ENCODE data around the gene BFSP1. TPM values are rescaled to one million over a fixed set of nuclear protein-coding genes. Genes with fewer than 3 reads are reported as not detected.

BFSP1 gene
- total and polyA plus RNA-seq, 3 donors from 2014 or later = 7.4 to 11.3 (median 10.7) TPM

DNA sequence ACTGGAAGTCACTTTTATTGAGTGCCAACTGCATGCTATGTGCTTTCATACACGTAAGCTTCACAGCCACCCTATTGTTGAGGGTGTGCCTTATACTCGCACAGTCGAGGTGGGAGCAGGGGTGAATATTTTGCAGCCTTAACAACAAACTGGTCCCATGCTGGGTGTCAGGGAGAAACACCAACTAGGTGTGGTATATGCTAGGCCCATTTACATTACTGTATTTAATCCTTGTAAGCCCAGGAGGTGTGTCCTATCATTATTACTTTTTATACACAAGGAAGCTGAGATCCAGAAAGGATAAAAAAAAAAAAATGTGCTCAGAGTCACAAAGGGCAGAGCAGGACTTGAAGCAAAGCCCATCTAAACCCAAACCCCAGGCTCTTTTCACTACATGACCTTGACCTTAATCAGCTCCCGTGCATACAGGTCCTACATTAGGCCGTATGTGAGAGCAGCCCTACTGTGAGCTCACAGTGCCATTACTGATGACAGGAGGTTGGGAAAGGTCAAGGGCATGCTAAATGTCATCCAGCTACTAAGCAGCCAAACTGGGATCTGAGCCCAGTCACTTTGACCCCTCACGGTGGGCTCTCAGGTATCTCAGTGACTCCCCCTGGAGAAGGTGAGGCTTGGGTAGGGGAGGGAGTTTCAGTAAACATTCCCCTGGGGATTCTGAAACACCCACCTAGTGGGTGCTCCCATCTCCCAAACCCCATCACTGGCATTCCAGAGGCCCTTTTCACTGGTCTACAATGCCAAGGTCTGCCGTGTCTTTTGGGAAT lies 61.7 kb downstream of the BFSP1 start:
- WGBS, 2 donors = 90 to 92% methylated on average over 6 to 7 of the region's 7 CpGs
- intact Hi-C loops (cut with DNase I; ENCODE audit: low total_unique reads) = no loop called here
- TF ChIP-seq, protein P1, sequence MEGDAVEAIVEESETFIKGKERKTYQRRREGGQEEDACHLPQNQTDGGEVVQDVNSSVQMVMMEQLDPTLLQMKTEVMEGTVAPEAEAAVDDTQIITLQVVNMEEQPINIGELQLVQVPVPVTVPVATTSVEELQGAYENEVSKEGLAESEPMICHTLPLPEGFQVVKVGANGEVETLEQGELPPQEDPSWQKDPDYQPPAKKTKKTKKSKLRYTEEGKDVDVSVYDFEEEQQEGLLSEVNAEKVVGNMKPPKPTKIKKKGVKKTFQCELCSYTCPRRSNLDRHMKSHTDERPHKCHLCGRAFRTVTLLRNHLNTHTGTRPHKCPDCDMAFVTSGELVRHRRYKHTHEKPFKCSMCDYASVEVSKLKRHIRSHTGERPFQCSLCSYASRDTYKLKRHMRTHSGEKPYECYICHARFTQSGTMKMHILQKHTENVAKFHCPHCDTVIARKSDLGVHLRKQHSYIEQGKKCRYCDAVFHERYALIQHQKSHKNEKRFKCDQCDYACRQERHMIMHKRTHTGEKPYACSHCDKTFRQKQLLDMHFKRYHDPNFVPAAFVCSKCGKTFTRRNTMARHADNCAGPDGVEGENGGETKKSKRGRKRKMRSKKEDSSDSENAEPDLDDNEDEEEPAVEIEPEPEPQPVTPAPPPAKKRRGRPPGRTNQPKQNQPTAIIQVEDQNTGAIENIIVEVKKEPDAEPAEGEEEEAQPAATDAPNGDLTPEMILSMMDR (IDR thresholded peaks at IDR 0.05) = no peak
- TF ChIP-seq POLR2A (IDR thresholded peaks at IDR 0.05) = no peak

DNA sequence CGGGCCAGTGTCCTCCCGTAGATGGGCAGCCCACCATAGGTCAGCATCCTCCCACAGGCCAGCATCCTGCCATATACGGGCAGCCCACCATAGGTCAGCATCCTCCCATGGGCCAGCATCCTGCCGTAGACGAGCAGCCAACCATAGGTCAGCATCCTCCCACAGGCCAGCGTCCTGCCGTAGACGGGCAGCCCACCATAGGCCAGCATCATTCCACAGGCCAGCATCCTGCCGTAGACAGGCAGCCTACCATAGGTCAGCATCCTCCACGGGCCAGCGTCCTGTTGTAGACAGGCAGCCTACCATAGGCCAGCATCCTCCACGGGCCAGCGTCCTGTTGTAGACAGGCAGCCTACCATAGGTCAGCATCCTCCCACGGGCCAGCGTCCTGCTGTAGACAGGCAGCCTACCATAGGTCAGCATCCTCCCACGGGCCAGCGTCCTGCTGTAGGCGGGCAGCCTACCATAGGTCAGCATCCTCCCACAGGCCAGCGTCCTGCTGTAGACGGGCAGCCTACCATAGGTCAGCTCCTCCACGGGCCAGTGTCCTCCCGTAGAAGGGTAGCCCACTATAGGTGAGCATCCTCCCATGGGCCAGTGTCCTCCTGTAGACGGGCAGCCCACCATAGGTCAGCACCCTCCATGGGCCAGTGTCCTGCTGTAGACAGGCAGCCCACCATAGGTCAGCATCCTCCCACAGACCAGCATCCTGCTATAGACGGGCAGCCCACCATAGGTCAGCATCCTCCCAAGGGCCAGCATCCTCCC lies 62.9 kb downstream of the BFSP1 start:
- intact Hi-C loops (cut with DNase I; ENCODE audit: low total_unique reads) = no loop called here
- H3K27ac ChIP-seq = no peak overlapping the region
- no peak for DNase-seq
- WGBS, 2 donors = 21 to 69% methylated on average over 2 to 17 of the region's 24 CpGs
- H3K4me1 ChIP-seq = no peaks in the 10 kb centered on the region
- no peak overlapping the region for H3K4me3 ChIP-seq
- no peaks in the 10 kb centered on the region for H3K9me3 ChIP-seq
- no peaks in the 10 kb centered on the region for H3K27me3 ChIP-seq
- no peak for TF ChIP-seq POLR2A (IDR thresholded peaks at IDR 0.05)
- TF ChIP-seq, protein P1 (IDR thresholded peaks at IDR 0.05) = no peak
- H3K36me3 ChIP-seq (ENCODE audit: low read depth, missing control alignments) = no peaks in the 10 kb centered on the region

More for the DNA sequence above, 61.7 kb downstream of the BFSP1 start:
- Histone ChIP-seq H3K4me1 (no peaks in the 10 kb centered on the region), H3K27ac (no peak overlapping the region), H3K36me3 (ENCODE audit: low read depth, missing control alignments) (no peaks in the 10 kb centered on the region), H3K9me3 (no peaks in the 10 kb centered on the region), H3K27me3 (no peaks in the 10 kb centered on the region), H3K4me3 (no peak overlapping the region)
- no peak for DNase-seq

DNA sequence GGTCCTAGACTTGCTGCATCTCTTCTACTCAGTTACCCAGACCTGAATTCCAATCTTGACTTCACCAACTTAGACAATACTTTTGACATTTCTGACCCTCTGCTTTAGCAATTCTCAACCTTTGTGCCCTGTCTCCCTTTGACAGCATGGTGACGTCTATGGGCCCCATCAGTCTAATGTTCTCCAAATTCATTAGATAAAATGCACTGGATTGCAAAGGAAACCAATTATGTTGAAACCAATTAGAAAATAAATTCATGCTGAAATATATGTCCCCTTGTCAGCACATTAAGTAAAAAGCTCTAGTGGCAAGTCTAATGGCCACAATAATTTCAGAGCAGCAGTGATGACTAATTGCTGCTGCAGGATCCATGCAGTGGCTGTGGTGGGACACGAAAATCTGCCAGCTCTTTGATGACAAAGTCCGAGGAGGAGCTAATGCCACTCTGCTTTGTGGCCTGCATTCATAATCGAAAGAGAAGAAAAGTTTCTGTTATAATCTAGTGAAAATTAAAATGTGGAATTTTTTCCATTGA lies 64.0 kb downstream of the BFSP1 start:
- Histone ChIP-seq H3K36me3 (ENCODE audit: low read depth, missing control alignments) (no peaks in the 10 kb centered on the region), H3K27me3 (no peaks in the 10 kb centered on the region), H3K4me3 (no peak overlapping the region), H3K27ac (no peak overlapping the region), H3K9me3 (no peaks in the 10 kb centered on the region), H3K4me1 (no peaks in the 10 kb centered on the region)
- 91 to 93% methylated on average over 4 of the region's 4 CpGs for WGBS, 2 donors
- no peak for DNase-seq
- intact Hi-C loops (cut with DNase I; ENCODE audit: low total_unique reads) = no loop called here
- TF ChIP-seq POLR2A (IDR thresholded peaks at IDR 0.05) = no peak
- TF ChIP-seq, protein P1 (IDR thresholded peaks at IDR 0.05) = no peak

DNA sequence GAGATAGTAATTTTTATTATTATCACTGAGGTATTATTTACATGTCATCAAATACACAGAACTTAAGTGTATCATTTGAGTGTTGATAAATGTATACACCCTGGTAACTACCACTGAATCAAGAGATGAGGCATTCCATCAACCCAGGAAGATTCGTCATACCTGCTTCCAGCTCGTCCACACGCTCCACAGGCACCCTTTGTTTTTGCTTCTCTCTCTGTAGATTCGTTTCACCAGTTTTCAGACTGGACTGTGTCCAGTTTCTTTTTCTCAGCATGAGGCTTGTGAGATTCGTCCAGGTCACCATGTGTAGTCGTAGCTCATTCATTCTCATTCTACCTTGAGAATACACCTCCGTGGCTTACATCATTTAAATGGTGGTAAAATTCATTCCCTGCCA lies 64.5 kb downstream of the BFSP1 start:
- Histone ChIP-seq H3K4me3 (no peak overlapping the region), H3K27ac (no peak overlapping the region), H3K36me3 (ENCODE audit: low read depth, missing control alignments) (no peaks in the 10 kb centered on the region), H3K27me3 (no peaks in the 10 kb centered on the region), H3K9me3 (no peaks in the 10 kb centered on the region), H3K4me1 (no peaks in the 10 kb centered on the region)
- TF ChIP-seq, protein P1 (IDR thresholded peaks at IDR 0.05) = no peak
- no peak for TF ChIP-seq POLR2A (IDR thresholded peaks at IDR 0.05)
- DNase-seq = no peak
- intact Hi-C loops (cut with DNase I; ENCODE audit: low total_unique reads) = no loop called here
- WGBS, 2 donors = 83 to 97% methylated on average over 7 of the region's 7 CpGs
